Esophagus muscularis mucosa (tissue), 4 donors: ENCODE measurements around the gene RHEB.

Experiments
- CTCF ChIP-seq, 3 experiments: fragments of 200-600 bp in 2 of 3; fragments of 450-650 bp in 1 of 3; sonication (generic) in 2 of 3; IDR thresholded peaks; one replicate each; pipeline ENCODE4 v1.5.1; 2017 to 2019; ENCODE audit warnings: antibody characterized with exemption in 3 of 3, mild to moderate bottlenecking in 2 of 3, moderate library complexity in 1 of 3
- EP300 ChIP-seq: sonication (generic); formaldehyde crosslinking; IDR thresholded peaks from one replicate; pipeline ENCODE4 v1.6.1; 2017; ENCODE audit warnings: antibody characterized with exemption
- POLR2A ChIP-seq: fragments of 450-650 bp; IDR thresholded peaks from one replicate; pipeline ENCODE4 v1.6.1; 2017; ENCODE audit warnings: antibody characterized with exemption, moderate library complexity, mild to moderate bottlenecking, low read depth
- POLR2AphosphoS5 ChIP-seq, 2 donors: sonication (generic); formaldehyde crosslinking; IDR thresholded peaks; one replicate each; pipeline ENCODE4 v1.6.1; 2017; ENCODE audit warnings: antibody characterized with exemption in 2 of 2

- TF ChIP-seq CTCF (IDR thresholded peaks at IDR 0.05) = no peak
- TF ChIP-seq EP300 = no peak
- TF ChIP-seq POLR2A = no peak
- no peak for TF ChIP-seq POLR2AphosphoS5 (IDR thresholded peaks at IDR 0.05)
These were observed 68.5 kb downstream of the RHEB start for GRCh38 chr7:151451156-151451555.
